HepG2 (cell line): ENCODE results near the gene BRAF. TPM values are rescaled to one million over a fixed set of nuclear protein-coding genes. Genes with fewer than 3 reads are reported as not detected.

Experiments used
- ATAC-seq: fragments of 200-7000 bp; cut with Tn5 transposase; 3 replicates; pipeline ENCODE4 v1.9.1; 2020; ENCODE audit warnings: mild to moderate bottlenecking, moderate library complexity
- BruUV-seq: library from RNA; stranded (reverse); fragments of 400-500 nt; replicated peaks from 2 replicates; lab custom pipeline; 2021; lab: Mats Ljungman, UMichigan
- CTCF ChIA-PET: fragments of 300-600 bp; formaldehyde crosslinking; extraction: SDS; loops from one replicate; lab custom pipeline; 2021; ENCODE audit warnings: low total read pairs, inconsistent platforms, low intra/inter-chr PET ratio; lab: Yijun Ruan, JAX
- POLR2A ChIA-PET: fragments of 350-600 bp; sonication (Branson Sonifier 250); formaldehyde crosslinking; loops from one replicate; lab custom pipeline; 2020; ENCODE audit warnings: antibody characterized with exemption, inconsistent platforms; lab: Yijun Ruan, JAX
- DNase-seq: peaks from one replicate; pipeline ENCODE4 v3.0.0-alpha.2; 2015; ENCODE audit warnings: low spot score
- FAIRE-seq: peaks from 3 replicates; lab custom pipeline; 2011; peaks lifted over from hg19 to GRCh38; lab: Jason Lieb, UNC
- H2AFZ ChIP-seq: one replicate; pipeline ENCODE4 v1.6.1; 2011; ENCODE audit warnings: low read length, inconsistent platforms
- H3K27ac ChIP-seq: fragments of 300-600 bp; 3 replicates; pipeline ENCODE4 v1.8.0; 2011; ENCODE audit warnings: mixed run types, mild to moderate bottlenecking, mixed read lengths, low read length, inconsistent platforms; ENCODE audit not compliant: insufficient read depth; ENCODE audit errors: extremely low read length
- H3K27me3 ChIP-seq, 2 experiments: fragments of 200-600 bp in 1 of 2; 2 replicates in 1 of 2; 3 replicates in 1 of 2; pipeline versions ENCODE4 v1.6.0 to v1.8.0; 2011; ENCODE audit warnings: low read length in 2 of 2, mild to moderate bottlenecking in 2 of 2, moderate library complexity in 2 of 2, inconsistent platforms in 1 of 2; ENCODE audit not compliant: insufficient read depth in 2 of 2, control insufficient read depth in 1 of 2
- H3K36me3 ChIP-seq, 2 experiments: fragments of 200-600 bp in 1 of 2; replicated peaks in 1 of 2; 2 replicates in 1 of 2; 3 replicates in 1 of 2; pipeline versions ENCODE4 v1.5.1 to v1.8.0; 2011; ENCODE audit warnings: low read length in 2 of 2, inconsistent platforms in 1 of 2; ENCODE audit not compliant: insufficient read depth in 2 of 2, control insufficient read depth in 1 of 2
- H3K4me1 ChIP-seq: 2 replicates; pipeline ENCODE4 v1.5.1; 2012; ENCODE audit warnings: low read length, inconsistent platforms; ENCODE audit not compliant: insufficient read depth
- H3K4me2 ChIP-seq: 2 replicates; pipeline ENCODE4 v1.6.0; 2011; ENCODE audit warnings: low read depth, low read length, inconsistent platforms
- H3K4me3 ChIP-seq, 3 experiments: fragments of 200-600 bp in 1 of 3; sonication (generic), shearing (Covaris generic) in 1 of 3; replicated peaks in 1 of 3; 2 replicates each; pipeline ENCODE4 v1.5.1; 2011 to 2016; ENCODE audit warnings: low read length in 3 of 3, inconsistent platforms in 2 of 3, low read depth in 2 of 3, mild to moderate bottlenecking in 2 of 3, control low read depth in 1 of 3, mixed read lengths in 1 of 3; ENCODE audit not compliant: insufficient read depth in 1 of 3
- H3K79me2 ChIP-seq: one replicate; pipeline ENCODE4 v1.6.1; 2011; ENCODE audit warnings: low read length, inconsistent platforms; ENCODE audit not compliant: insufficient read depth
- H3K9ac ChIP-seq: 2 replicates; pipeline ENCODE4 v1.6.0; 2011; ENCODE audit warnings: mild to moderate bottlenecking, low read depth, low read length, inconsistent platforms; ENCODE audit not compliant: insufficient read depth
- H3K9me3 ChIP-seq: 2 replicates; pipeline ENCODE4 v1.5.1; 2012; ENCODE audit warnings: mild to moderate bottlenecking, low read length
- H4K20me1 ChIP-seq: 2 replicates; pipeline ENCODE4 v1.6.0; 2011; ENCODE audit warnings: inconsistent platforms, mild to moderate bottlenecking, low read length, moderate library complexity; ENCODE audit not compliant: insufficient read depth
- ARNT ChIP-seq: fragments of 450-650 bp; IDR thresholded peaks from 2 replicates; pipeline ENCODE4 v1.6.1; 2017
- CC2D1A ChIP-seq: sonication (generic); formaldehyde crosslinking; IDR thresholded peaks from 2 replicates; pipeline ENCODE4 v1.8.1; 2023; ENCODE audit warnings: mild to moderate bottlenecking, missing genetic modification reagents
- CENPT ChIP-seq: sonication (generic); formaldehyde crosslinking; IDR thresholded peaks from 2 replicates; pipeline ENCODE4 v1.8.0; 2022; ENCODE audit warnings: low read depth, mild to moderate bottlenecking, moderate library complexity, missing genetic modification reagents
- DNMT3B ChIP-seq: conservative IDR thresholded peaks from 2 replicates; pipeline ENCODE4 v1.6.1; 2016; ENCODE audit warnings: missing biosample characterization, control low read depth
- HHEX ChIP-seq: IDR thresholded peaks from 2 replicates; pipeline ENCODE4 v1.6.1; 2016; ENCODE audit warnings: control low read depth
- HMGXB4 ChIP-seq, 2 experiments: sonication (generic) in 1 of 2; formaldehyde crosslinking in 1 of 2; IDR thresholded peaks; 2 replicates each; pipeline versions ENCODE4 v1.4.0 to v1.6.1; 2018 to 2020; ENCODE audit warnings: missing genetic modification reagents in 2 of 2, borderline replicate concordance in 1 of 2, low read depth in 1 of 2, mild to moderate bottlenecking in 1 of 2, missing biosample characterization in 1 of 2
- RFXAP ChIP-seq: sonication (generic); formaldehyde crosslinking; IDR thresholded peaks from 2 replicates; pipeline ENCODE4 v1.4.0; 2020; ENCODE audit warnings: missing genetic modification reagents, borderline replicate concordance
- SNRNP70 ChIP-seq: fragments of 200-400 bp; formaldehyde crosslinking; IDR thresholded peaks from 2 replicates; pipeline ENCODE4 v1.6.1; 2017; ENCODE audit warnings: mild to moderate bottlenecking, low read depth, low read length, moderate library complexity
- SRF ChIP-seq: IDR thresholded peaks from 2 replicates; pipeline ENCODE4 v1.6.1; 2011; ENCODE audit warnings: mild to moderate bottlenecking, low read depth, low read length, moderate library complexity
- YEATS4 ChIP-seq: sonication (generic); formaldehyde crosslinking; IDR thresholded peaks from 2 replicates; pipeline ENCODE4 v1.4.0; 2020; ENCODE audit warnings: missing genetic modification reagents, borderline replicate concordance
- ZNF225 ChIP-seq: sonication (generic); formaldehyde crosslinking; IDR thresholded peaks from 2 replicates; pipeline ENCODE4 v1.4.0; 2020; ENCODE audit warnings: mild to moderate bottlenecking, missing genetic modification reagents
- ZNF557 ChIP-seq: sonication (generic); formaldehyde crosslinking; IDR thresholded peaks from 2 replicates; pipeline ENCODE4 v1.4.0; 2020; ENCODE audit warnings: missing genetic modification reagents
- ZNF607 ChIP-seq: sonication (generic); formaldehyde crosslinking; IDR thresholded peaks from 2 replicates; pipeline ENCODE4 v1.5.1; 2020; ENCODE audit warnings: missing genetic modification reagents, mild to moderate bottlenecking, borderline replicate concordance
- WGBS: methylation state at CpG from one replicate; pipeline ENCODE4 v1.1.6; 2017; ENCODE audit warnings: low lambda C conversion rate; 5-methylcytosine and 5-hydroxymethylcytosine counted together
- in situ Hi-C: cut with HindIII; loops from 2 replicates; pipeline ENCODE4 v1.10.0; 2017; ENCODE audit warnings: low pct_unique_long_range_greater_than_20kb; ENCODE audit not compliant: extremely low pct_ligation_motif_present
- intact Hi-C: fragments of 100-400 bp; cut with micrococcal nuclease; formaldehyde crosslinking; loops from one replicate; pipeline ENCODE4 v1.10.0; 2022; ENCODE audit not compliant: unreplicated experiment
- polyA plus RNA-seq, 8 experiments: library from polyadenylated mRNA; depleted of rRNA in 3 of 8; stranded (reverse) in 7 of 8; unstranded in 1 of 8; fragments of >200 nt; fragmentation: Illumina TruSeq in 4 of 8; extraction: Trizol in 4 of 8; gene quantifications; 2 replicates each; pipeline versions ENCODE4 v1.2.1 to v1.2.3, GENCODE V29; 2011 to 2016; ENCODE audit warnings: low read depth in 4 of 8, missing spikeins in 1 of 8, mixed read lengths in 1 of 8; ENCODE audit not compliant: insufficient read depth in 1 of 8
- total RNA-seq, 5 experiments: library from RNA; depleted of rRNA; stranded (reverse); fragments of >200 nt; fragmentation: Illumina TruSeq; extraction: Trizol; gene quantifications; 2 replicates each; pipeline ENCODE4 v1.2.3, GENCODE V29; 2016; ENCODE audit warnings: low read depth in 1 of 5

Gene BRAF
- total and polyA plus RNA-seq, 2 of the 13 experiments (the other 11 are each of a cell fraction or from before 2014, with no cell fraction given): 12.5 to 13.4 TPM

- DNase-seq (no peak), ATAC-seq (no peak)
- H3K36me3 ChIP-seq: no peaks in the 10 kb centered on the region
- no peak overlapping the region for H3K4me2 ChIP-seq
- 97% methylated on average over 4 of the region's 4 CpGs for WGBS
- CTCF ChIA-PET: no interaction called here
- peaks cover 36% of the 10 kb centered on the region for H3K79me2 ChIP-seq
- in situ Hi-C loops (no loop called here), intact Hi-C loops (no loop called here)
- no peaks in the 10 kb centered on the region for H3K27me3 ChIP-seq
- H2AFZ ChIP-seq: no peak overlapping the region
- no peaks in the 10 kb centered on the region for H3K9me3 ChIP-seq
- H4K20me1 ChIP-seq: 0 out of 2 replicates have a peak, but pooled peaks cover 2% of the 10 kb centered on the region
- no peak overlapping the region for H3K9ac ChIP-seq
- no peak for TF ChIP-seq CC2D1A (CRISPR knock-in tag)
- TF ChIP-seq, all 625 proteins: peak for 0
- POLR2A ChIA-PET: no interaction called here
- no TSS peak for BruUV-seq
- no peak for FAIRE-seq
- peaks cover 13% of the 10 kb centered on the region for H3K4me1 ChIP-seq
- H3K4me3 ChIP-seq: no peak overlapping the region
- H3K27ac ChIP-seq: no peak overlapping the region
Observed at GRCh38 chr7:140863867-140864266, 60.9 kb downstream of the BRAF start.

GRCh38 chr7:140863184-140863583, 61.5 kb downstream of the BRAF start:
- 100% methylated on average over 2 of the region's 2 CpGs for WGBS
- H3K27me3 ChIP-seq: no peaks in the 10 kb centered on the region
- peaks cover 10% of the 10 kb centered on the region for H3K4me1 ChIP-seq
- TF ChIP-seq CENPT (CRISPR knock-in tag): no peak
- TF ChIP-seq SNRNP70: no peak
- no peak for TF ChIP-seq DNMT3B
- TF ChIP-seq ZNF557: no peak
- TF ChIP-seq RFXAP (CRISPR knock-in tag): no peak
- no peak for TF ChIP-seq HMGXB4 (CRISPR knock-in tag; IDR thresholded peaks at IDR 0.05; ENCODE audit: borderline replicate concordance in 1 of 2, low read depth in 1 of 2)
- TF ChIP-seq ZNF225: no peak
- TF ChIP-seq HHEX (CRISPR knock-in tag): no peak
- no peak for TF ChIP-seq YEATS4 (CRISPR knock-in tag)
- TF ChIP-seq ZNF607 (CRISPR knock-in tag): no peak
- no peak for TF ChIP-seq SRF
- no peak for TF ChIP-seq ARNT
- FAIRE-seq: no peak
- no peaks in the 10 kb centered on the region for H3K9me3 ChIP-seq
- H3K36me3 ChIP-seq: no peaks in the 10 kb centered on the region
- H3K27ac ChIP-seq: no peak overlapping the region
- POLR2A ChIA-PET: no interaction called here
- no peak overlapping the region for H3K4me3 ChIP-seq
- in situ Hi-C loops: no loop called here
- H3K4me2 ChIP-seq: no peak overlapping the region
- ATAC-seq: no peak
- 0 out of 2 replicates have a peak, but pooled peaks cover 2% of the 10 kb centered on the region for H4K20me1 ChIP-seq
- H3K9ac ChIP-seq: no peak overlapping the region
- intact Hi-C loops: no loop called here
- no peak overlapping the region for H2AFZ ChIP-seq
- CTCF ChIA-PET: no interaction called here
- H3K79me2 ChIP-seq: peaks cover 32% of the 10 kb centered on the region
- no TSS peak for BruUV-seq
- DNase-seq: no peak
